Urinary bladder (tissue), 4 donors: ENCODE results near the gene PRDM16. TPM values are rescaled to one million over a fixed set of nuclear protein-coding genes. Genes with fewer than 3 reads are reported as not detected.

Source experiments
- DNase-seq: peaks from one replicate; pipeline ENCODE4 v3.0.0-alpha.2; 2015; ENCODE audit errors: extremely low spot score
- H3K27ac ChIP-seq: one replicate; pipeline ENCODE4 v1.5.1; 2013; ENCODE audit warnings: low read depth, mild to moderate bottlenecking, moderate library complexity
- H3K36me3 ChIP-seq: one replicate; pipeline ENCODE4 v1.6.1; 2013; ENCODE audit warnings: mild to moderate bottlenecking, moderate library complexity; ENCODE audit not compliant: insufficient read depth
- H3K4me1 ChIP-seq: one replicate; pipeline ENCODE4 v1.6.1; 2013; ENCODE audit warnings: mild to moderate bottlenecking, moderate library complexity; ENCODE audit not compliant: insufficient read depth
- H3K4me3 ChIP-seq: one replicate; pipeline ENCODE4 v1.5.1; 2013; ENCODE audit warnings: low read depth, low read length
- WGBS: extraction: QIAGEN DNeasy Blood & Tissue Kit; methylation state at CpG from one replicate; pipeline ENCODE4 v1.1.7; 2013; 5-methylcytosine and 5-hydroxymethylcytosine counted together
- polyA plus RNA-seq: library from polyadenylated mRNA; stranded (reverse); fragments of 200-250 nt; gene quantifications from one replicate; pipeline ENCODE4 v1.2.3, GENCODE V29; 2013
- total RNA-seq: library from RNA; depleted of rRNA; stranded (reverse); fragments of >200 nt; gene quantifications from one replicate; pipeline ENCODE4 v1.2.3, GENCODE V29; 2014
- donor health status: healthy with polysubstance abuse.
- donor health status: healthy.

The PRDM16 gene
- total RNA-seq: 3.7 TPM
- 2.8 TPM for polyA plus RNA-seq

- no peaks in the 10 kb centered on the region for H3K4me1 ChIP-seq
- under 1% methylated on average over 106 of the region's 106 CpGs for WGBS
- no peak within 1 kb of the TSS for H3K27ac ChIP-seq
- peak within 1 kb of the TSS; percentile 79 for H3K4me3 ChIP-seq
- no peak for DNase-seq
- no peaks in the 10 kb centered on the region for H3K36me3 ChIP-seq
Observed at GRCh38 chr1:3068564-3069431, at the start of gene PRDM16. TSS of gene PRDM16 (plus strand) at chr1:3069203. CDS start at chr1:3069260, 57 bp downstream.

- Histone ChIP-seq H3K4me3 (no peak overlapping the region), H3K4me1 (no peaks in the 10 kb centered on the region), H3K36me3 (no peaks in the 10 kb centered on the region), H3K27ac (no peak overlapping the region)
- WGBS: 91% methylated on average over 24 of the region's 24 CpGs
- DNase-seq: no peak
Observed at GRCh38 chr1:3019516-3020051, 49.4 kb upstream of the PRDM16 start.

GRCh38 chr1:3020263-3020909, 48.6 kb upstream of the PRDM16 start:
- Histone ChIP-seq H3K4me3 (no peak overlapping the region), H3K27ac (no peak overlapping the region), H3K36me3 (no peaks in the 10 kb centered on the region), H3K4me1 (no peaks in the 10 kb centered on the region)
- no peak for DNase-seq
- WGBS: 93% methylated on average over 12 of the region's 12 CpGs

GRCh38 chr1:3021233-3021671, 47.8 kb upstream of the PRDM16 start, which contains the start of gene ACTRT2:
TSS of gene ACTRT2 (plus strand) at chr1:3021467. CDS start at chr1:3021687, 220 bp downstream.
- DNase-seq: no peak
- Histone ChIP-seq H3K27ac (no peak within 1 kb of the TSS), H3K4me1 (no peaks in the 10 kb centered on the region), H3K4me3 (no peak within 1 kb of the TSS), H3K36me3 (no peaks in the 10 kb centered on the region)
- WGBS: 47% methylated on average over 8 of the region's 8 CpGs

- WGBS: 89% methylated on average over 28 of the region's 28 CpGs
- no peak overlapping the region for H3K27ac ChIP-seq
Observed at GRCh38 chr1:3021801-3022401, 47.1 kb upstream of the PRDM16 start.

GRCh38 chr1:3022511-3022973, 46.5 kb upstream of the PRDM16 start:
- WGBS: 92% methylated on average over 18 of the region's 18 CpGs
- no peak overlapping the region for H3K27ac ChIP-seq
- no peaks in the 10 kb centered on the region for H3K36me3 ChIP-seq
- H3K4me3 ChIP-seq: no peak overlapping the region
- DNase-seq: no peak
- H3K4me1 ChIP-seq: no peaks in the 10 kb centered on the region

More at GRCh38 chr1:3021801-3022401, 47.1 kb upstream of the PRDM16 start:
- Histone ChIP-seq H3K4me3 (no peak overlapping the region), H3K4me1 (no peaks in the 10 kb centered on the region), H3K36me3 (no peaks in the 10 kb centered on the region)
- no peak for DNase-seq

GRCh38 chr1:3022976-3023375, 46.0 kb upstream of the PRDM16 start:
- DNase-seq: no peak
- Histone ChIP-seq H3K27ac (no peak overlapping the region), H3K4me3 (no peak overlapping the region), H3K4me1 (no peaks in the 10 kb centered on the region), H3K36me3 (no peaks in the 10 kb centered on the region)
- 57% methylated on average over 14 of the region's 14 CpGs for WGBS

GRCh38 chr1:3024019-3024418, 45.0 kb upstream of the PRDM16 start:
- 73% methylated on average over 9 of the region's 9 CpGs for WGBS
- H3K4me3 ChIP-seq: no peak overlapping the region
- no peaks in the 10 kb centered on the region for H3K36me3 ChIP-seq
- H3K27ac ChIP-seq: no peak overlapping the region
- no peaks in the 10 kb centered on the region for H3K4me1 ChIP-seq
- no peak for DNase-seq

- Histone ChIP-seq H3K4me3 (no peak overlapping the region), H3K4me1 (no peaks in the 10 kb centered on the region), H3K36me3 (no peaks in the 10 kb centered on the region), H3K27ac (no peak overlapping the region)
- 85% methylated on average over 11 of the region's 11 CpGs for WGBS
- DNase-seq: no peak
Observed at GRCh38 chr1:3024588-3024987, 44.4 kb upstream of the PRDM16 start.

- no peak for DNase-seq
- Histone ChIP-seq H3K4me1 (no peaks in the 10 kb centered on the region), H3K4me3 (no peak overlapping the region), H3K36me3 (no peaks in the 10 kb centered on the region), H3K27ac (no peak overlapping the region)
- WGBS: 94% methylated on average over 1 of the region's 1 CpG
Observed at GRCh38 chr1:3026124-3026523, 42.9 kb upstream of the PRDM16 start.

GRCh38 chr1:3026581-3027391, 42.2 kb upstream of the PRDM16 start:
- H3K27ac ChIP-seq: no peak overlapping the region
- 80% methylated on average over 11 of the region's 11 CpGs for WGBS
- DNase-seq: no peak
- no peak overlapping the region for H3K4me3 ChIP-seq
- no peaks in the 10 kb centered on the region for H3K4me1 ChIP-seq
- no peaks in the 10 kb centered on the region for H3K36me3 ChIP-seq

GRCh38 chr1:3027611-3028371, 41.2 kb upstream of the PRDM16 start:
- Histone ChIP-seq H3K36me3 (no peaks in the 10 kb centered on the region), H3K4me1 (no peaks in the 10 kb centered on the region), H3K27ac (no peak overlapping the region), H3K4me3 (no peak overlapping the region)
- 83% methylated on average over 20 of the region's 20 CpGs for WGBS
- DNase-seq: no peak
